T-helper 1 cell treated with Interleukin-12 subunit alpha and Interleukin-12 subunit beta and Interleukin-4 antibody, amounts not matched to agents 30 μg/mL and 1 μg/mL, for 36 hours (primary cell): ENCODE results near the gene IFNAR1.
A peak's percentile ranks its signal among the peaks of the same experiment; 100 is the strongest.
"Not testable (repeated sequence)": the region's sequence is repeated elsewhere in the genome, so short reads cannot be mapped to it uniquely, and the experiment has no call there.

ENCODE experiments used
- H3K27ac Mint-ChIP-seq: one replicate; pipeline ENCODE4 v1.8.0; 2021; ENCODE audit warnings: mild to moderate bottlenecking, mixed read lengths
- H3K27me3 Mint-ChIP-seq: one replicate; pipeline ENCODE4 v1.8.0; 2021; ENCODE audit warnings: low read depth, mixed read lengths
- H3K36me3 Mint-ChIP-seq: one replicate; pipeline ENCODE4 v1.8.0; 2021; ENCODE audit warnings: low read depth, mixed read lengths
- H3K4me1 Mint-ChIP-seq: one replicate; pipeline ENCODE4 v1.8.0; 2021; ENCODE audit warnings: low read depth, mixed read lengths
- H3K4me3 Mint-ChIP-seq: one replicate; pipeline ENCODE4 v1.8.0; 2021; ENCODE audit warnings: mild to moderate bottlenecking, moderate library complexity, mixed read lengths
- H3K9me3 Mint-ChIP-seq: one replicate; pipeline ENCODE4 v1.8.0; 2021; ENCODE audit warnings: mixed read lengths

IFNAR1 gene

GRCh38 chr21:33348706-33349105 lies 23.9 kb downstream of the IFNAR1 start:
- H3K4me3 Mint-ChIP-seq, result no peak overlapping the region
- no peak overlapping the region for H3K27ac Mint-ChIP-seq
- no peaks in the 10 kb centered on the region for H3K27me3 Mint-ChIP-seq
- peaks cover 2% of the 10 kb centered on the region for H3K4me1 Mint-ChIP-seq
- peaks cover 31% of the 10 kb centered on the region for H3K36me3 Mint-ChIP-seq
- no peaks in the 10 kb centered on the region for H3K9me3 Mint-ChIP-seq

GRCh38 chr21:33350676-33351075 lies 25.9 kb downstream of the IFNAR1 start:
- peaks cover 10% of the 10 kb centered on the region for H3K4me1 Mint-ChIP-seq
- H3K27ac Mint-ChIP-seq, result no peak overlapping the region
- H3K36me3 Mint-ChIP-seq, result peaks cover 27% of the 10 kb centered on the region
- H3K9me3 Mint-ChIP-seq, result no peaks in the 10 kb centered on the region
- H3K4me3 Mint-ChIP-seq, result no peak overlapping the region
- no peaks in the 10 kb centered on the region for H3K27me3 Mint-ChIP-seq

- Mint-ChIP-seq H3K9me3 (no peaks in the 10 kb centered on the region), H3K4me1 (peaks cover 10% of the 10 kb centered on the region), H3K27me3 (no peaks in the 10 kb centered on the region), H3K36me3 (peaks cover 19% of the 10 kb centered on the region), H3K27ac (peak overlapping the region; percentile 49), H3K4me3 (no peak overlapping the region)
Observed at GRCh38 chr21:33355355-33355754, 30.6 kb downstream of the IFNAR1 start.

GRCh38 chr21:33355996-33356395 lies 31.2 kb downstream of the IFNAR1 start:
- Mint-ChIP-seq H3K4me1 (peaks cover 13% of the 10 kb centered on the region), H3K27ac (no peak overlapping the region), H3K36me3 (peaks cover 19% of the 10 kb centered on the region), H3K4me3 (no peak overlapping the region), H3K9me3 (no peaks in the 10 kb centered on the region), H3K27me3 (no peaks in the 10 kb centered on the region)

GRCh38 chr21:33357177-33357576 lies 32.4 kb downstream of the IFNAR1 start:
- peaks cover 21% of the 10 kb centered on the region for H3K4me1 Mint-ChIP-seq
- H3K36me3 Mint-ChIP-seq, result peaks cover 19% of the 10 kb centered on the region
- no peaks in the 10 kb centered on the region for H3K9me3 Mint-ChIP-seq
- H3K27me3 Mint-ChIP-seq, result no peaks in the 10 kb centered on the region
- H3K27ac Mint-ChIP-seq, result no peak overlapping the region
- H3K4me3 Mint-ChIP-seq, result no peak overlapping the region

GRCh38 chr21:33359446-33359845 lies 34.7 kb downstream of the IFNAR1 start:
- Mint-ChIP-seq H3K4me1 (peaks cover 25% of the 10 kb centered on the region), H3K27me3 (no peaks in the 10 kb centered on the region), H3K36me3 (peaks cover 17% of the 10 kb centered on the region), H3K4me3 (no peak overlapping the region), H3K9me3 (no peaks in the 10 kb centered on the region), H3K27ac (no peak overlapping the region)

GRCh38 chr21:33360281-33360680 lies 35.5 kb downstream of the IFNAR1 start:
- Mint-ChIP-seq H3K27me3 (no peaks in the 10 kb centered on the region), H3K36me3 (peaks cover 16% of the 10 kb centered on the region), H3K4me1 (peaks cover 20% of the 10 kb centered on the region), H3K9me3 (no peaks in the 10 kb centered on the region), H3K4me3 (no peak overlapping the region), H3K27ac (no peak overlapping the region)

- peak overlapping the region; percentile 79 for H3K4me3 Mint-ChIP-seq
- H3K9me3 Mint-ChIP-seq, result peaks cover 2% of the 10 kb centered on the region
- H3K4me1 Mint-ChIP-seq, result peaks cover 17% of the 10 kb centered on the region
- peaks cover 13% of the 10 kb centered on the region for H3K36me3 Mint-ChIP-seq
- H3K27ac Mint-ChIP-seq, result peak overlapping the region; percentile 60
- no peaks in the 10 kb centered on the region for H3K27me3 Mint-ChIP-seq
Observed at GRCh38 chr21:33360881-33361602, 36.3 kb downstream of the IFNAR1 start.

GRCh38 chr21:33362044-33362555 lies 37.3 kb downstream of the IFNAR1 start:
- Mint-ChIP-seq H3K27me3 (no peaks in the 10 kb centered on the region), H3K36me3 (peaks cover 10% of the 10 kb centered on the region), H3K9me3 (peaks cover 12% of the 10 kb centered on the region), H3K4me3 (peak overlapping the region; percentile 79), H3K27ac (peak overlapping the region; percentile 87), H3K4me1 (peaks cover 17% of the 10 kb centered on the region)

- not testable (repeated sequence) for H3K27ac Mint-ChIP-seq, H3K4me3 Mint-ChIP-seq, H3K27me3 Mint-ChIP-seq
- H3K4me1 Mint-ChIP-seq, result peaks cover 17% of the 10 kb centered on the region
- peaks cover 28% of the 10 kb centered on the region for H3K9me3 Mint-ChIP-seq
- H3K36me3 Mint-ChIP-seq, result peaks cover 17% of the 10 kb centered on the region
Observed at GRCh38 chr21:33363911-33364609, 39.3 kb downstream of the IFNAR1 start.

- Mint-ChIP-seq H3K9me3 (peaks cover 31% of the 10 kb centered on the region), H3K27me3 (no peaks in the 10 kb centered on the region), H3K27ac (no peak overlapping the region), H3K36me3 (peaks cover 17% of the 10 kb centered on the region), H3K4me3 (no peak overlapping the region), H3K4me1 (peaks cover 17% of the 10 kb centered on the region)
Observed at GRCh38 chr21:33364830-33365229, 40.1 kb downstream of the IFNAR1 start.

GRCh38 chr21:33367309-33367973 lies 42.7 kb downstream of the IFNAR1 start:
- Mint-ChIP-seq H3K4me3 (no peak overlapping the region), H3K27me3 (peaks cover 8% of the 10 kb centered on the region), H3K27ac (peak overlapping the region; percentile 26), H3K9me3 (peaks cover 31% of the 10 kb centered on the region), H3K36me3 (peaks cover 17% of the 10 kb centered on the region), H3K4me1 (peaks cover 3% of the 10 kb centered on the region)

- Mint-ChIP-seq H3K4me3 (no peak overlapping the region), H3K27me3 (peaks cover 8% of the 10 kb centered on the region), H3K36me3 (peaks cover 17% of the 10 kb centered on the region), H3K9me3 (peaks cover 31% of the 10 kb centered on the region), H3K27ac (no peak overlapping the region), H3K4me1 (no peaks in the 10 kb centered on the region)
Observed at GRCh38 chr21:33368124-33368523, 43.4 kb downstream of the IFNAR1 start.

- Mint-ChIP-seq H3K4me3 (no peak overlapping the region), H3K27ac (no peak overlapping the region), H3K36me3 (peaks cover 17% of the 10 kb centered on the region), H3K9me3 (peaks cover 31% of the 10 kb centered on the region), H3K27me3 (peaks cover 10% of the 10 kb centered on the region), H3K4me1 (no peaks in the 10 kb centered on the region)
Observed at GRCh38 chr21:33368576-33368975, 43.8 kb downstream of the IFNAR1 start.
